ENCODE measurements around the gene PHLPP1. TPM values are rescaled to one million over a fixed set of nuclear protein-coding genes. Genes with fewer than 3 reads are reported as not detected.

The PHLPP1 gene
- polyA plus RNA-seq, 6 donors from 2014 or later = 0.16 to 1.6 (median 0.59) TPM

GRCh38 chr18:62935994-62936393, 220.7 kb downstream of the PHLPP1 start:
- Mint-ChIP-seq H3K27me3 (no peaks in the 10 kb centered on the region), H3K36me3 (peaks cover 0 to 5% of the 10 kb centered on the region in 2 donors), H3K9me3 (peaks cover 0 to 27% (median 13%) of the 10 kb centered on the region in 7 donors), H3K4me3 (no peak overlapping the region), H3K4me1 (peaks cover 13 to 26% (median 24%) of the 10 kb centered on the region in 3 donors), H3K27ac (peak overlapping the region in 1 of 6 donors; percentile 31)
- ATAC-seq (ENCODE audit: low read depth in 2 of 2) = no peak
- DNase-seq = no peak

DNA sequence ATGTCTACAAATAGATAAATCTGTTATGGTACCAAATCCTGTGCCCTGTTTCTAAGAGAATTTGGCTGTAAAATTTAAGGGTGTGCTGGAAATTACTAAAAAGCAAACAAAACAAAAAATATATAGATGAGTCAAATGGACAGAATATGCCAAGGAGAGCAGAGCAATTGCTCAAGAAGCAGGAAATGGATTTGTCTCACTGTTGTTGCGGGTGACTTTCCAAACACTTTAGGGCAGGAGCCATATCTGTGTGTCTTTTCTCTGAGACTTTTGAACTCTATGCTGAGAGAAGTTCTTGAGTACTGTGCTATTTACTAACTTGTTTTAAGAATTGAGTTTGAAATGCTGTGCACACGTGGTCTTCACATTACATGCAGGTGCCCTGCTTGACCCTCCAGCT, 221.7 kb downstream of the PHLPP1 start:
- ATAC-seq (ENCODE audit: low read depth in 2 of 2) (no peak), DNase-seq (no peak)
- peaks cover 0 to 5% of the 10 kb centered on the region in 2 donors for H3K36me3 Mint-ChIP-seq
- H3K27ac Mint-ChIP-seq = no peak overlapping the region
- peaks cover 0 to 19% (median 10%) of the 10 kb centered on the region in 7 donors for H3K9me3 Mint-ChIP-seq
- no peak overlapping the region for H3K4me3 Mint-ChIP-seq
- H3K27me3 Mint-ChIP-seq = no peaks in the 10 kb centered on the region
- H3K4me1 Mint-ChIP-seq = peaks cover 13 to 26% (median 24%) of the 10 kb centered on the region in 3 donors

DNA sequence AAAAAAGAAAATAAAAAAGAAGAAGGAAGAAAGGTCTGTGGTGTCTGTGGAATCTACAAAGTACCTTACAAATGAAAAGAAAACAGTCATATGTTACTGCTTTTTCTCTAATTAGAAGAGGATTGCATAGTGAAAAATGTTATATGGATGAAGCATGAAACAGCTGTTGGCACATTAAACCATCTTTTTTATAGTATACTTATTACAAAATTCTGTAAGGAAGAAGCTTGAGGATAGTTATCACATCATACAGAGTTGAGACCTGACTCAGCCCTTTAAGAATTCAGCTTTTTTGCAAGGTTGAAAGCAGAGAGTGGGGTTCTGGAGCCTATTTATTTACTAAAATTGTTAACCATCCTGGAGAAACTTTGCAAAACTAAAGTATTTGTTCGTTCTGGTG, 222.7 kb downstream of the PHLPP1 start:
- Mint-ChIP-seq H3K36me3 (peaks cover 0 to 12% of the 10 kb centered on the region in 2 donors), H3K27ac (no peak overlapping the region), H3K4me1 (peaks cover 13 to 26% (median 24%) of the 10 kb centered on the region in 3 donors), H3K4me3 (no peak overlapping the region), H3K27me3 (no peaks in the 10 kb centered on the region), H3K9me3 (peaks cover 0 to 11% (median 5%) of the 10 kb centered on the region in 7 donors)
- no peak for ATAC-seq (ENCODE audit: low read depth in 2 of 2)
- no peak for DNase-seq

DNA sequence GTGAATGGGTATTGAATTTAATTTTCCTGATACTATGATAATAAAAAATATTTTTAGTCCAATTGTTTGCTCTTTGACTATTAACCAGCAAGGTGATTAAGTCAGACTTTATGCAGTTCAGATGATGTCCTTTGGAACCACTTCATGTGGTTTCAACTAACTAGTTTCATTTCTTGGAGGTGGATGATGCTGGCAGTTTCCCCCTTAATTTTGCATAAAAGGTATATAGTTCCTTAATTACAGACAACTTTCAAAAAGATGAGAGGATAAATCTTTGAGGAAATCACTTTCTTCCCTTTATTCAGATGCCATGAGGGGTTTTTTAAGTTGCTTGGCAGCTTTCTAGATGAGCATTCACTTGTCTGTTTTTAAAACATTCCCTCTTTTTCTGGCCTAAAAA, 223.1 kb downstream of the PHLPP1 start:
- Mint-ChIP-seq H3K27me3 (no peaks in the 10 kb centered on the region), H3K4me3 (peak overlapping the region in 1 of 8 donors; percentile 12), H3K36me3 (peaks cover 0 to 17% of the 10 kb centered on the region in 2 donors), H3K4me1 (peaks cover 13 to 26% (median 24%) of the 10 kb centered on the region in 3 donors), H3K27ac (peak overlapping the region in 1 of 6 donors; percentile 58), H3K9me3 (peaks cover 0 to 9% (median 5%) of the 10 kb centered on the region in 7 donors)
- no peak for DNase-seq
- ATAC-seq (ENCODE audit: low read depth in 2 of 2) = peak; percentile 52 to 84

DNA sequence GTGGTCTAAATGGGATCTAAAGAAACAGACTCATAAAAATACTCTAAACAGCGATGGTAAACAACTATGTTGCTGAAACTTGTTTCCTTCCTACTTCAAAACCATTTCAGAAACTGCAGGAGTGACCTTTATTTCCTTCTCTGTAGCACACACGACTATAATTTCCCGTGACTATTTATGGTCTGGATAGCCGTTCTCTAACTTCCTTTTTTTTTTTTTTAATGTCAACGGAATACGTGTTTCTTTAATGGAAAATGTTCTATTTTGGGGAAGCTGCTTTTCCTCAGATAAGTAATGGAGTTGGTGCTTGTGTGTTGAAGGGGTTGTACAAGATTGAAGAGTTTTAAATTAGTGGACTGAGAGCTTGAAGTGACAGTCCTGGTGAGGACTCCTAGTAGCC, 224.1 kb downstream of the PHLPP1 start:
- no peak for ATAC-seq (ENCODE audit: low read depth in 2 of 2)
- Mint-ChIP-seq H3K9me3 (no peaks in the 10 kb centered on the region), H3K4me1 (peaks cover 13 to 26% (median 24%) of the 10 kb centered on the region in 3 donors), H3K27me3 (no peaks in the 10 kb centered on the region), H3K36me3 (peaks cover 0 to 13% of the 10 kb centered on the region in 2 donors), H3K4me3 (peak overlapping the region in 4 of 8 donors; percentile 22 to 73 (median 49)), H3K27ac (peak overlapping the region in 2 of 6 donors; percentile 66 to 71)
- no peak for DNase-seq

- Mint-ChIP-seq H3K27me3 (no peaks in the 10 kb centered on the region), H3K36me3 (peaks cover under 1 to 18% of the 10 kb centered on the region in 2 donors), H3K4me1 (peaks cover 13 to 26% (median 24%) of the 10 kb centered on the region in 3 donors), H3K27ac (peak overlapping the region in 1 of 6 donors; percentile 66), H3K4me3 (no peak overlapping the region), H3K9me3 (no peaks in the 10 kb centered on the region)
- ATAC-seq (ENCODE audit: low read depth in 2 of 2) = no peak
- DNase-seq = no peak
Observed at GRCh38 chr18:62939926-62940325, 224.6 kb downstream of the PHLPP1 start.

GRCh38 chr18:62942578-62942977, 227.2 kb downstream of the PHLPP1 start:
- ATAC-seq (ENCODE audit: low read depth in 2 of 2) (no peak), DNase-seq (no peak)
- Mint-ChIP-seq H3K27me3 (no peaks in the 10 kb centered on the region), H3K4me3 (no peak overlapping the region), H3K36me3 (peaks cover 11 to 28% of the 10 kb centered on the region in 2 donors), H3K4me1 (peaks cover 9 to 24% (median 21%) of the 10 kb centered on the region in 3 donors), H3K9me3 (no peaks in the 10 kb centered on the region), H3K27ac (peak overlapping the region in 1 of 6 donors; percentile 67)

DNA sequence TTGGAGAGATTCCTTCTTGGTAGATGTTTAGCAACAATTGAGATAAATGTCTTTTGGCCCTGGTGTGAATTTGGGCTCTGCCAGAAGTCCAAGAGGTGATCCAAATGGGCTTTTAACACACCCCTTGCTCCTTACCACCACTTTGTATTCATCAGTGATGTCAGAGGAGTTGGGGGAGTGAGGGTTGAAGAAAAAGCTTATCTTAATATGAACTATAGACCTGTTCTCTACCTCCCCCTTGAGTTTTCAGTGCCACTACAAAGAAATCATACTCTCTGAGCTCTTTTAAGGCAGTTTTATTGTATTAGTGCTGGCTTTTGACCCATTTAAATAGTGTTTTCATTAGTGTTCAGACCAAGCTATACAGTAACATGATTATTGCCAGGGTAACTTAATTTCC, 229.1 kb downstream of the PHLPP1 start:
- Mint-ChIP-seq H3K27ac (no peak overlapping the region), H3K4me1 (peaks cover 3 to 6% (median 3%) of the 10 kb centered on the region in 3 donors), H3K9me3 (no peaks in the 10 kb centered on the region), H3K4me3 (no peak overlapping the region), H3K27me3 (no peaks in the 10 kb centered on the region), H3K36me3 (peaks cover 11 to 28% of the 10 kb centered on the region in 2 donors)
- ATAC-seq (ENCODE audit: low read depth in 2 of 2) (no peak), DNase-seq (no peak)

GRCh38 chr18:62948788-62949187, 233.4 kb downstream of the PHLPP1 start:
- H3K4me1 Mint-ChIP-seq = peaks cover 0 to 6% (median 5%) of the 10 kb centered on the region in 3 donors
- peaks cover 11 to 18% of the 10 kb centered on the region in 2 donors for H3K36me3 Mint-ChIP-seq
- H3K9me3 Mint-ChIP-seq = no peaks in the 10 kb centered on the region
- H3K4me3 Mint-ChIP-seq = no peak overlapping the region
- ATAC-seq (ENCODE audit: low read depth in 2 of 2) (no peak), DNase-seq (no peak)
- H3K27me3 Mint-ChIP-seq = no peaks in the 10 kb centered on the region
- no peak overlapping the region for H3K27ac Mint-ChIP-seq

DNA sequence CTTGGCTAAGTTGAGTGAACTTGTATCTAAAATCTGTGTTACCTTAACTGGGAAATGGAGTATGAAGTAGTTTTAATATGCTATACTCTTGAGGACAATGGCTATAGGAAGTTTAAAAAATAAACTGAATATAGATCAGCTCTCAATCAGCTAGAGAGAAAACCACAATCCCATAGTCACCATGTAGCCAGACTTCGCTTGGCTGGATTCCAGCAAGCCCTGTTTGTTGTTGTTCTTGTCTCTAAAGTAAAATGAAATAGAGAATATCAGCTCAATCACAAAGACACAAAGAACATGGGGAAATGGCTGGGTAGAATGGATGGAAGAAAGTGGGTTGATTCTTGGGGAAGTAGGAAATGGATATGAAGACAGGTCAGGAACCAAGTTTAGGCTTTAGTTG, 234.9 kb downstream of the PHLPP1 start:
- peaks cover 7 to 10% of the 10 kb centered on the region in 2 donors for H3K36me3 Mint-ChIP-seq
- H3K27ac Mint-ChIP-seq = no peak overlapping the region
- H3K4me3 Mint-ChIP-seq = no peak overlapping the region
- DNase-seq (no peak), ATAC-seq (ENCODE audit: low read depth in 2 of 2) (no peak)
- H3K27me3 Mint-ChIP-seq = no peaks in the 10 kb centered on the region
- H3K4me1 Mint-ChIP-seq = peaks cover 0 to 6% (median 5%) of the 10 kb centered on the region in 3 donors
- H3K9me3 Mint-ChIP-seq = no peaks in the 10 kb centered on the region

GRCh38 chr18:62952807-62953206, 237.5 kb downstream of the PHLPP1 start:
- no peak overlapping the region for H3K4me3 Mint-ChIP-seq
- peaks cover 0 to 6% (median 5%) of the 10 kb centered on the region in 3 donors for H3K4me1 Mint-ChIP-seq
- no peak overlapping the region for H3K27ac Mint-ChIP-seq
- ATAC-seq (ENCODE audit: low read depth in 2 of 2) = no peak
- DNase-seq = no peak
- peaks cover 0 to 3% of the 10 kb centered on the region in 2 donors for H3K36me3 Mint-ChIP-seq
- H3K9me3 Mint-ChIP-seq = no peaks in the 10 kb centered on the region
- H3K27me3 Mint-ChIP-seq = no peaks in the 10 kb centered on the region

GRCh38 chr18:62953663-62954062, 238.3 kb downstream of the PHLPP1 start:
- no peaks in the 10 kb centered on the region for H3K9me3 Mint-ChIP-seq

DNA sequence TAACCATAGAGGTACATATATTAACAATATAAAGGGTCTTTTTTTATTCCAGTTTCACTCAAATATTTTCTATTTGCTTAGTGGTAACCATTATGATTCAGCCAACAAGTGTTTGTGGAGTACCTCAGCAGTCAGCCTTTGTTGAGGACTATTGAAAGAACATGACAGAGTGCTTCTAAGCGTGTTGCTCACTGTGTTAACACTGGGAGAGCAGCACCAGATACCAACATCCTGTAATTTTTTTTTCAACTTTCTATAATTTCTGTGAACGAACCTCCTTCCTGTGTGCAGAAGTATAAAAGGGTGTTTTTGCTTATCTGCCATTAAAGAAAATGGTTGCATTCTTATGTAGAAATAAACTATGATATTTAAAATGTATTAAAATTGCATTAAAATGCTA, 239.0 kb downstream of the PHLPP1 start:
- no peak for ATAC-seq (ENCODE audit: low read depth in 2 of 2)
- no peaks in the 10 kb centered on the region for H3K27me3 Mint-ChIP-seq
- H3K4me1 Mint-ChIP-seq = peaks cover 0 to 6% (median 5%) of the 10 kb centered on the region in 3 donors
- H3K4me3 Mint-ChIP-seq = no peak overlapping the region
- H3K27ac Mint-ChIP-seq = no peak overlapping the region
- DNase-seq = no peak
- H3K36me3 Mint-ChIP-seq = peaks cover 0 to 8% of the 10 kb centered on the region in 2 donors
- no peaks in the 10 kb centered on the region for H3K9me3 Mint-ChIP-seq

More at GRCh38 chr18:62953663-62954062, 238.3 kb downstream of the PHLPP1 start:
- Mint-ChIP-seq H3K4me3 (no peak overlapping the region), H3K27me3 (no peaks in the 10 kb centered on the region), H3K27ac (peak overlapping the region in 1 of 6 donors; percentile 8), H3K36me3 (peaks cover 0 to 5% of the 10 kb centered on the region in 2 donors), H3K4me1 (peaks cover 0 to 6% (median 5%) of the 10 kb centered on the region in 3 donors)
- DNase-seq = no peak
- no peak for ATAC-seq (ENCODE audit: low read depth in 2 of 2)

DNA sequence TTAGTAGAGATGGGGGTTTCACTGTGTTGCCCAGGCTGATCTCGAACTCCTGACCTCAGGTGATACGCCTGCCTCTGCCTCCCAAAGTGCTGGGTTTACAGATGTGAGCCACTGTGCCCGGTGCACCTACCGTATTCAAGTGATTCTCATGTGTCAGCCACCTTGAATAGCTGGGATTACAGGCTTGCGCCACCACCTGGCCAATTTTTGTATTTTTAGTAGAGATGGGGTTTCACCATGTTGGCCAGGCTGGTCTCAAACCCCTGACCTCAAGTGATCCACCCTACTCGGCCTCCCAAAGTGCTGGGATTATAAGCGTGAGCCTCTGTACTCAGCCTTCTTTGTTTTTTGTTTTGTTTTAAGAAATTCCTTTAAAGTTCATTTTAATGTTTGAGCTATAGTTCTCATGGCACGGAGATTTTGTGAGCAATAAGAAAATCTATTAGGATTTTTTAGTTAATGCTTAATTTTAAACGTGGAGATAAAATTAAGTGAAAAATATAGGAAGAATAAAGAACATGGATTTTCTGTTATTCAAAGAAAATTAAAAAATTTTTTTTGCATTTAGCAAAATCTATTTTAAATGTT, 242.6 kb downstream of the PHLPP1 start:
- DNase-seq = peak; percentile 39
- peaks cover 0 to 6% (median 5%) of the 10 kb centered on the region in 3 donors for H3K4me1 Mint-ChIP-seq
- peaks cover 0 to 8% of the 10 kb centered on the region in 2 donors for H3K36me3 Mint-ChIP-seq
- peak overlapping the region in 1 of 6 donors; percentile 77 for H3K27ac Mint-ChIP-seq
- H3K9me3 Mint-ChIP-seq = no peaks in the 10 kb centered on the region
- H3K4me3 Mint-ChIP-seq = no peak overlapping the region
- no peaks in the 10 kb centered on the region for H3K27me3 Mint-ChIP-seq
- ATAC-seq (ENCODE audit: low read depth in 2 of 2) = peak; percentile 63 to 71

Measured in naive B cell (primary cell).